ENCODE results near the gene GYG2.

GYG2 gene

DNA sequence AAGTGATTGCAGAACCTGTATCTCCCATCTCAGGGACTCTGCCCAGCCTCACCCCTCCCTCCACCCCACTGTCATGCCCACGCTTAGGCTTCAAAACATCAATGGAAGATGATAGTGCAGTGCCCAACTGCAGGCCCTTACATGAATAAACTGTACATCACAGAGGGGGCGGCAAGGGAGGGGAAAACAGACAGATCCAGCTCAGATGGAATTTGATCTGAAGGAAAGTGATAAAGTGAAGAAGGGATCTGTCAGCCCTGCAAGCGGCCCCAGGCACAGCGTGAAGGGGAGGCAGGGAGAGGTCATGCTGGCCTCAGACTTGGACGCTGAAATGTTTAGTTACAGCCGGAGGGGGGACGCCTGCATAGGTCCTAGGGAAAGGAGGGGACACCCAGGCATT, 38.5 kb downstream of the GYG2 start:
- no peak overlapping the region for H3K27ac ChIP-seq (ENCODE audit: extremely low read depth, low read depth, low read length)
- no peaks in the 10 kb centered on the region for H3K9me3 ChIP-seq (ENCODE audit: control insufficient read depth, insufficient read depth, low read depth, low read length)
- ChIA-PET POLR2A (no interaction called here), CTCF (interaction anchor here (1.3 kb wide), 1 partner anchor 8 kb away, joined by 4 read pairs; no protein-coding TSS in a partner anchor)
- TF ChIP-seq ZNF791 (tag by site-specific recombination; IDR thresholded peaks at IDR 0.05), result no peak
- no peak for TF ChIP-seq HOXA7 (CRISPR knock-in tag; IDR thresholded peaks at IDR 0.05; ENCODE audit: borderline replicate concordance)
- peaks cover 0 to 31% of the 10 kb centered on the region in 2 experiments; a peak in 1 of 3 replicates for H3K36me3 ChIP-seq (ENCODE audit: control insufficient read depth in 2 of 2, insufficient read depth in 1 of 2, low read length in 2 of 2)
- H3K4me1 ChIP-seq (ENCODE audit: control insufficient read depth, insufficient read depth, low read length), result no peaks in the 10 kb centered on the region
- H3K4me3 ChIP-seq (ENCODE audit: low read depth, low read length), result no peak overlapping the region

DNA sequence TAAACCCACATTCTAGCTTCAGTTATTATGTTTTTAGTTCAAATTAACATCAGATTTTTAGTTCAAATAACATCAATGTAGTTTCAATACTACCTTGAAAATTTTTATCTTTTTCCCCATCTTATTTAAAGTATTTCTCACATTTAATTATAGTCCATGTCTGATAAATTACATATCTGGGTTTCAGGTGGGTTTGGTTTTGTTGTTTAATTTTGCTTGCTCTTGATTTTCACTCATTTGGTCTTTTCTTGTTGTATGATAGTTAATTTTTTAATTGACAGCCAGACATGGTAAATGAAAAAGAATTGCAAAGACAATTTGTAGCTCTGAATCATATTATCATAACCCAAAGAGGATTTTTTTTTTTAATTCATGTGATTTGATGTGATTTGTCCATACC, 41.9 kb downstream of the GYG2 start:
- no peak for TF ChIP-seq ZNF654 (tag by site-specific recombination; IDR thresholded peaks at IDR 0.05; ENCODE audit: low read depth)
- peak; percentile 96 for TF ChIP-seq SETDB1 (IDR thresholded peaks at IDR 0.05; ENCODE audit: insufficient read length, low read length)
- POLR2A ChIA-PET, result no interaction called here
- peaks cover 0 to 6% of the 10 kb centered on the region in 2 experiments; a peak in 1 of 3 replicates for H3K36me3 ChIP-seq (ENCODE audit: control insufficient read depth in 2 of 2, insufficient read depth in 1 of 2, low read length in 2 of 2)
- H3K9me3 ChIP-seq (ENCODE audit: control insufficient read depth, insufficient read depth, low read depth, low read length), result no peaks in the 10 kb centered on the region
- no peak overlapping the region for H3K4me3 ChIP-seq (ENCODE audit: low read depth, low read length)
- no peaks in the 10 kb centered on the region for H3K4me1 ChIP-seq (ENCODE audit: control insufficient read depth, insufficient read depth, low read length)
- CTCF ChIA-PET, result no interaction called here
- H3K27ac ChIP-seq (ENCODE audit: extremely low read depth, low read depth, low read length), result no peak overlapping the region

DNA sequence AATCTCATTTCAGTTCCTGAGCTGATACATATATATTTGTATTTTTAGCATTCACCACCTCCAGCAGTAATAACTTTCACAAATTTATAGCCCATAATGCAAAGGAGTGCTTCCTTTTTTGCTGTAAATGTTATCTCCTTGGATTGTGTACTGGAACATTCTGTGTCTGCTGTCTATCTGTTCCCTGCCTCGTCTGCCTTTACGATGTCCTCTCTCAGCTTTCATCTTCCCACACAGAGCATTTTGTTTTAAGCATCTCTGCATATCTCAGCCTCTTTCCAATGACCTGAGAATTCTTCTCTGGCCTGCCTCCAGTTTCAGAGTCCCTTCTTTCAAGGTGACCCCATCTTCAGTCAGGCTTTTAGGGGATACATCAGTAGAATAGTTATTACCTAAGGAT, 43.1 kb downstream of the GYG2 start:
- H3K4me1 ChIP-seq (ENCODE audit: control insufficient read depth, insufficient read depth, low read length), result no peaks in the 10 kb centered on the region
- ChIA-PET POLR2A (no interaction called here), CTCF (no interaction called here)

DNA sequence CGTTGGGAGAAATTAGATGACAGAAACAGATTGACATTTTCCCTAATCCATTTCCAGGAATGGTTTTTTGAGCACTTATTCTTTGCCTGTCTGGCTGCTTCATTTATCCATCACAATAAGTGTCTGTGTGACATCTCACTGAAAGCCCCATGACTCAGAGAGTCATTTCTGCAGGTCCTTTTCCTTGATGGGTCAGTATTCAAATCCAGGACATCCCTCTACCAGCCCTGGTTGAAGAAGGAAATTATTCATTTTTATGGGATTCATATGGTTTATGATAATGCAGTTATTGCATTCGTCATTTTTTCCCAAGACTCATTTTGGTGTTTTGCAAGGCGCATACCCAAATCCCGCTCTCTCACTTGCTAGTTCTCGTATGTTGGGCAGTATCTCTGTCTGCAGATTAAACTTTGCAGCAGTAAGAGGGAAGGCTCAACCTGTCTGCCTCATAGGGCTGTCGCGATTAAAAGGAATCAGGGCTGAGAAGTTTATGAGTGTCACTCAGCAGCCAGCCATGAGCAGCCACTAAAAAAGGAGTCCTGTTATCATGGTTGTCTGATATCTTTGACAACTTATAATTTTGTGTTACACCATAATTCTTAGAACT, 44.0 kb downstream of the GYG2 start:
- CTCF ChIA-PET, result no interaction called here
- H3K36me3 ChIP-seq (ENCODE audit: control insufficient read depth in 2 of 2, insufficient read depth in 1 of 2, low read length in 2 of 2), result no peaks in the 10 kb centered on the region
- H3K4me1 ChIP-seq (ENCODE audit: control insufficient read depth, insufficient read depth, low read length), result no peaks in the 10 kb centered on the region
- TF ChIP-seq ZFHX2 (tag by site-specific recombination; conservative IDR thresholded peaks at IDR 0.05) (no peak), SP2 (tag by site-specific recombination; IDR thresholded peaks at IDR 0.05) (no peak), ZNF558 (tag by site-specific recombination; IDR thresholded peaks at IDR 0.05) (no peak), ZNF629 (tag by site-specific recombination; IDR thresholded peaks at IDR 0.05) (no peak), ZFP3 (tag by site-specific recombination; IDR thresholded peaks at IDR 0.05; ENCODE audit: low read depth) (no peak), ZNF280C (tag by site-specific recombination; IDR thresholded peaks at IDR 0.05) (no peak)
- TF ChIP-seq, protein P1, sequence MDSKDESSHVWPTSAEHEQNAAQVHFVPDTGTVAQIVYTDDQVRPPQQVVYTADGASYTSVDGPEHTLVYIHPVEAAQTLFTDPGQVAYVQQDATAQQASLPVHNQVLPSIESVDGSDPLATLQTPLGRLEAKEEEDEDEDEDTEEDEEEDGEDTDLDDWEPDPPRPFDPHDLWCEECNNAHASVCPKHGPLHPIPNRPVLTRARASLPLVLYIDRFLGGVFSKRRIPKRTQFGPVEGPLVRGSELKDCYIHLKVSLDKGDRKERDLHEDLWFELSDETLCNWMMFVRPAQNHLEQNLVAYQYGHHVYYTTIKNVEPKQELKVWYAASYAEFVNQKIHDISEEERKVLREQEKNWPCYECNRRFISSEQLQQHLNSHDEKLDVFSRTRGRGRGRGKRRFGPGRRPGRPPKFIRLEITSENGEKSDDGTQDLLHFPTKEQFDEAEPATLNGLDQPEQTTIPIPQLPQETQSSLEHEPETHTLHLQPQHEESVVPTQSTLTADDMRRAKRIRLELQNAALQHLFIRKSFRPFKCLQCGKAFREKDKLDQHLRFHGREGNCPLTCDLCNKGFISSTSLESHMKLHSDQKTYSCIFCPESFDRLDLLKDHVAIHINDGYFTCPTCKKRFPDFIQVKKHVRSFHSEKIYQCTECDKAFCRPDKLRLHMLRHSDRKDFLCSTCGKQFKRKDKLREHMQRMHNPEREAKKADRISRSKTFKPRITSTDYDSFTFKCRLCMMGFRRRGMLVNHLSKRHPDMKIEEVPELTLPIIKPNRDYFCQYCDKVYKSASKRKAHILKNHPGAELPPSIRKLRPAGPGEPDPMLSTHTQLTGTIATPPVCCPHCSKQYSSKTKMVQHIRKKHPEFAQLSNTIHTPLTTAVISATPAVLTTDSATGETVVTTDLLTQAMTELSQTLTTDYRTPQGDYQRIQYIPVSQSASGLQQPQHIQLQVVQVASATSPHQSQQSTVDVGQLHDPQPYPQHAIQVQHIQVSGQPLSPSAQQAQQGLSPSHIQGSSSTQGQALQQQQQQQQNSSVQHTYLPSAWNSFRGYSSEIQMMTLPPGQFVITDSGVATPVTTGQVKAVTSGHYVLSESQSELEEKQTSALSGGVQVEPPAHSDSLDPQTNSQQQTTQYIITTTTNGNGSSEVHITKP (tag by site-specific recombination; IDR thresholded peaks at IDR 0.05), result no peak
- POLR2A ChIA-PET, result no interaction called here
- H3K27ac ChIP-seq (ENCODE audit: extremely low read depth, low read depth, low read length), result no peak overlapping the region
- H3K9me3 ChIP-seq (ENCODE audit: control insufficient read depth, insufficient read depth, low read depth, low read length), result no peaks in the 10 kb centered on the region
- H3K4me3 ChIP-seq (ENCODE audit: low read depth, low read length), result no peak overlapping the region

More for the DNA sequence above, 43.1 kb downstream of the GYG2 start:
- TF ChIP-seq, protein P2, sequence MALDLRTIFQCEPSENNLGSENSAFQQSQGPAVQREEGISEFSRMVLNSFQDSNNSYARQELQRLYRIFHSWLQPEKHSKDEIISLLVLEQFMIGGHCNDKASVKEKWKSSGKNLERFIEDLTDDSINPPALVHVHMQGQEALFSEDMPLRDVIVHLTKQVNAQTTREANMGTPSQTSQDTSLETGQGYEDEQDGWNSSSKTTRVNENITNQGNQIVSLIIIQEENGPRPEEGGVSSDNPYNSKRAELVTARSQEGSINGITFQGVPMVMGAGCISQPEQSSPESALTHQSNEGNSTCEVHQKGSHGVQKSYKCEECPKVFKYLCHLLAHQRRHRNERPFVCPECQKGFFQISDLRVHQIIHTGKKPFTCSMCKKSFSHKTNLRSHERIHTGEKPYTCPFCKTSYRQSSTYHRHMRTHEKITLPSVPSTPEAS (tag by site-specific recombination; IDR thresholded peaks at IDR 0.05), result no peak
- TF ChIP-seq, protein P3, sequence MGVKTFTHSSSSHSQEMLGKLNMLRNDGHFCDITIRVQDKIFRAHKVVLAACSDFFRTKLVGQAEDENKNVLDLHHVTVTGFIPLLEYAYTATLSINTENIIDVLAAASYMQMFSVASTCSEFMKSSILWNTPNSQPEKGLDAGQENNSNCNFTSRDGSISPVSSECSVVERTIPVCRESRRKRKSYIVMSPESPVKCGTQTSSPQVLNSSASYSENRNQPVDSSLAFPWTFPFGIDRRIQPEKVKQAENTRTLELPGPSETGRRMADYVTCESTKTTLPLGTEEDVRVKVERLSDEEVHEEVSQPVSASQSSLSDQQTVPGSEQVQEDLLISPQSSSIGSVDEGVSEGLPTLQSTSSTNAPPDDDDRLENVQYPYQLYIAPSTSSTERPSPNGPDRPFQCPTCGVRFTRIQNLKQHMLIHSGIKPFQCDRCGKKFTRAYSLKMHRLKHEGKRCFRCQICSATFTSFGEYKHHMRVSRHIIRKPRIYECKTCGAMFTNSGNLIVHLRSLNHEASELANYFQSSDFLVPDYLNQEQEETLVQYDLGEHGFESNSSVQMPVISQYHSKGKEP (tag by site-specific recombination; IDR thresholded peaks at IDR 0.05), result no peak
- TF ChIP-seq SETDB1 (IDR thresholded peaks at IDR 0.05; ENCODE audit: insufficient read length, low read length) (no peak), KLF10 (tag by site-specific recombination; IDR thresholded peaks at IDR 0.05) (no peak), ZSCAN30 (tag by site-specific recombination; IDR thresholded peaks at IDR 0.05) (no peak), ZFP41 (tag by site-specific recombination; IDR thresholded peaks at IDR 0.05; ENCODE audit: borderline replicate concordance) (no peak)
- H3K9me3 ChIP-seq (ENCODE audit: control insufficient read depth, insufficient read depth, low read depth, low read length), result no peaks in the 10 kb centered on the region
- peaks cover 0 to 2% of the 10 kb centered on the region in 2 experiments; a peak in 1 of 3 replicates for H3K36me3 ChIP-seq (ENCODE audit: control insufficient read depth in 2 of 2, insufficient read depth in 1 of 2, low read length in 2 of 2)
- H3K4me3 ChIP-seq (ENCODE audit: low read depth, low read length), result no peak overlapping the region
- H3K27ac ChIP-seq (ENCODE audit: extremely low read depth, low read depth, low read length), result no peak overlapping the region

All from HEK293 (cell line).